Endothelial cell of umbilical vein (primary cell): ENCODE results near the gene TMEM203. TPM values are rescaled to one million over a fixed set of nuclear protein-coding genes. Genes with fewer than 3 reads are reported as not detected.

ENCODE experiments used
- BruUV-seq: library from RNA; stranded (reverse); fragments of 400-500 nt; replicated peaks from 2 replicates; lab custom pipeline; 2021; lab: Mats Ljungman, UMichigan
- CTCF ChIA-PET: fragments of 300-600, 350-600 bp; sonication (Branson Sonifier 250); formaldehyde crosslinking; loops from one replicate; lab custom pipeline; 2021; ENCODE audit warnings: antibody characterized with exemption, inconsistent platforms; lab: Charles Lee
- POLR2A ChIA-PET: fragments of 300-600, 350-600 bp; sonication (Branson Sonifier 250); formaldehyde crosslinking; loops from one replicate; lab custom pipeline; 2021; ENCODE audit warnings: antibody characterized with exemption, inconsistent platforms; lab: Charles Lee
- DNase-seq: peaks from one replicate; pipeline ENCODE4 v3.0.0-alpha.2; 2011; ENCODE audit warnings: low read depth, low spot score
- FAIRE-seq: peaks from 2 replicates; lab custom pipeline; 2011; peaks lifted over from hg19 to GRCh38; lab: Jason Lieb, UNC
- H2AFZ ChIP-seq: 2 replicates; pipeline ENCODE4 v1.6.0; 2012; ENCODE audit warnings: low read depth, low read length, control low read depth, inconsistent platforms
- H3K27ac ChIP-seq: 2 replicates; pipeline ENCODE4 v1.5.1; 2011; ENCODE audit warnings: low read depth, mild to moderate bottlenecking, control low read depth, low read length, moderate library complexity; ENCODE audit not compliant: insufficient read depth
- H3K27me3 ChIP-seq, 2 experiments: 2 replicates each; pipeline versions ENCODE4 v1.6.0 to v1.6.1; 2011; ENCODE audit warnings: low read length in 2 of 2, mixed read lengths in 1 of 2; ENCODE audit not compliant: control insufficient read depth in 2 of 2, insufficient read depth in 2 of 2
- H3K36me3 ChIP-seq, 2 experiments: 2 replicates in 1 of 2; 3 replicates in 1 of 2; pipeline ENCODE4 v1.5.1; 2011; ENCODE audit warnings: low read length in 2 of 2, mild to moderate bottlenecking in 1 of 2, moderate library complexity in 1 of 2; ENCODE audit not compliant: control insufficient read depth in 2 of 2, insufficient read depth in 2 of 2; ENCODE audit errors: extremely low read depth in 1 of 2
- H3K4me1 ChIP-seq: 3 replicates; pipeline ENCODE4 v1.5.1; 2011; ENCODE audit warnings: mild to moderate bottlenecking, low read length; ENCODE audit not compliant: control insufficient read depth, insufficient read depth; ENCODE audit errors: extremely low read depth
- H3K4me2 ChIP-seq: 2 replicates; pipeline ENCODE4 v1.6.1; 2011; ENCODE audit warnings: low read length, control low read depth, mixed read lengths; ENCODE audit not compliant: insufficient read depth
- H3K4me3 ChIP-seq, 3 experiments: fragments of 200-600 bp in 1 of 3; sonication (generic), shearing (Covaris generic) in 1 of 3; replicated peaks in 1 of 3; 2 replicates each; pipeline ENCODE4 v1.5.1; 2011 to 2016; ENCODE audit warnings: control low read depth in 3 of 3, low read length in 3 of 3, mild to moderate bottlenecking in 2 of 3, inconsistent platforms in 1 of 3, low read depth in 1 of 3, moderate library complexity in 1 of 3; ENCODE audit not compliant: insufficient read depth in 1 of 3
- H3K79me2 ChIP-seq: 2 replicates; pipeline ENCODE4 v1.6.0; 2012; ENCODE audit warnings: low read length, inconsistent platforms; ENCODE audit not compliant: control insufficient read depth, insufficient read depth
- H3K9ac ChIP-seq: replicated peaks from 2 replicates; pipeline ENCODE3; 2011; ENCODE audit warnings: low read length, control low read depth; ENCODE audit not compliant: insufficient read depth; ENCODE audit errors: extremely low read depth
- H3K9me1 ChIP-seq: replicated peaks from 3 replicates; pipeline ENCODE4 v1.6.0; 2011; ENCODE audit warnings: mild to moderate bottlenecking, low read length; ENCODE audit not compliant: control insufficient read depth, insufficient read depth; ENCODE audit errors: extremely low read depth
- H3K9me3 ChIP-seq: replicated peaks from 2 replicates; pipeline ENCODE4 v1.5.1; 2012; ENCODE audit warnings: low read length, inconsistent platforms; ENCODE audit not compliant: control insufficient read depth, insufficient read depth
- H4K20me1 ChIP-seq: replicated peaks from 2 replicates; pipeline ENCODE3; 2011; ENCODE audit warnings: mild to moderate bottlenecking, low read length; ENCODE audit not compliant: control insufficient read depth, insufficient read depth; ENCODE audit errors: extremely low read depth
- EZH2 ChIP-seq: IDR thresholded peaks from 2 replicates; pipeline ENCODE4 v1.6.1; 2012; ENCODE audit warnings: borderline replicate concordance, low read depth, mild to moderate bottlenecking, moderate library complexity, low read length, inconsistent platforms; ENCODE audit not compliant: severe bottlenecking
- FOS ChIP-seq: IDR thresholded peaks from 2 replicates; pipeline ENCODE4 v1.6.1; 2011; ENCODE audit warnings: mild to moderate bottlenecking, low read length, moderate library complexity, borderline replicate concordance; ENCODE audit not compliant: insufficient read depth
- GATA2 ChIP-seq: IDR thresholded peaks from 2 replicates; pipeline ENCODE4 v1.7.0; 2011; ENCODE audit warnings: low read depth, mild to moderate bottlenecking, moderate library complexity, mixed read lengths, low read length; ENCODE audit not compliant: insufficient read length, insufficient read depth
- JUN ChIP-seq: IDR thresholded peaks from 2 replicates; pipeline ENCODE4 v1.6.1; 2011; ENCODE audit warnings: borderline replicate concordance, low read depth; ENCODE audit not compliant: insufficient read length, insufficient read depth
- MYC ChIP-seq: IDR thresholded peaks from one replicate; pipeline ENCODE4 v1.6.1; 2011; ENCODE audit warnings: mild to moderate bottlenecking, low read depth, low read length
- POLR2A ChIP-seq: IDR thresholded peaks from 2 replicates; pipeline ENCODE4 v1.6.1; 2012; ENCODE audit warnings: low read depth, mild to moderate bottlenecking, control low read depth, low read length
- POLR2AphosphoS5 ChIP-seq: IDR thresholded peaks from 2 replicates; pipeline ENCODE4 v1.6.1; 2012; ENCODE audit warnings: low read depth, mild to moderate bottlenecking, control low read depth, low read length, moderate library complexity; ENCODE audit not compliant: insufficient read depth
- dilution Hi-C: fragments of 300-500 bp; cut with MboI; formaldehyde crosslinking; loops from one replicate; pipeline ENCODE4 v1.15.0; 2019; ENCODE audit warnings: low sequenced_read_pairs; ENCODE audit not compliant: extremely low pct_ligation_motif_present
- intact Hi-C: fragments of 100-400 bp; cut with micrococcal nuclease; formaldehyde crosslinking; loops from one replicate; pipeline ENCODE4 v1.10.0; 2022
- polyA plus RNA-seq, 4 experiments: library from polyadenylated mRNA; depleted of rRNA in 3 of 4; stranded (reverse) in 3 of 4; unstranded in 1 of 4; fragments of >200 nt; gene quantifications; 2 replicates each; pipeline versions ENCODE4 v1.2.1 to v1.2.3, GENCODE V29; 2011 to 2012; ENCODE audit warnings: missing spikeins in 1 of 4
- total RNA-seq: library from RNA; stranded (reverse); gene quantifications from 2 replicates; pipeline ENCODE4 v1.2.3, GENCODE V29; 2021
- TF ChIP-seq, protein P1 (sequence below), 2 donors: IDR thresholded peaks; 1 replicate in 1 of 2; 2 replicates in 1 of 2; pipeline ENCODE4 v1.5.1; 2011; ENCODE audit warnings: low read length in 2 of 2, mild to moderate bottlenecking in 2 of 2, moderate library complexity in 2 of 2, control low read depth in 1 of 2, inconsistent platforms in 1 of 2, low read depth in 1 of 2; ENCODE audit not compliant: insufficient read depth in 1 of 2; ENCODE audit errors: extremely low read depth in 1 of 2
- TF ChIP-seq, protein P2 (sequence below): IDR thresholded peaks from 2 replicates; pipeline ENCODE4 v1.6.1; 2011; ENCODE audit not compliant: insufficient read depth, insufficient read length

The TMEM203 gene
- total and polyA plus RNA-seq, 2 donors (not counting 3 experiments of a cell fraction or from before 2014, with no cell fraction given), result 29.6 to 39.8 TPM

DNA sequence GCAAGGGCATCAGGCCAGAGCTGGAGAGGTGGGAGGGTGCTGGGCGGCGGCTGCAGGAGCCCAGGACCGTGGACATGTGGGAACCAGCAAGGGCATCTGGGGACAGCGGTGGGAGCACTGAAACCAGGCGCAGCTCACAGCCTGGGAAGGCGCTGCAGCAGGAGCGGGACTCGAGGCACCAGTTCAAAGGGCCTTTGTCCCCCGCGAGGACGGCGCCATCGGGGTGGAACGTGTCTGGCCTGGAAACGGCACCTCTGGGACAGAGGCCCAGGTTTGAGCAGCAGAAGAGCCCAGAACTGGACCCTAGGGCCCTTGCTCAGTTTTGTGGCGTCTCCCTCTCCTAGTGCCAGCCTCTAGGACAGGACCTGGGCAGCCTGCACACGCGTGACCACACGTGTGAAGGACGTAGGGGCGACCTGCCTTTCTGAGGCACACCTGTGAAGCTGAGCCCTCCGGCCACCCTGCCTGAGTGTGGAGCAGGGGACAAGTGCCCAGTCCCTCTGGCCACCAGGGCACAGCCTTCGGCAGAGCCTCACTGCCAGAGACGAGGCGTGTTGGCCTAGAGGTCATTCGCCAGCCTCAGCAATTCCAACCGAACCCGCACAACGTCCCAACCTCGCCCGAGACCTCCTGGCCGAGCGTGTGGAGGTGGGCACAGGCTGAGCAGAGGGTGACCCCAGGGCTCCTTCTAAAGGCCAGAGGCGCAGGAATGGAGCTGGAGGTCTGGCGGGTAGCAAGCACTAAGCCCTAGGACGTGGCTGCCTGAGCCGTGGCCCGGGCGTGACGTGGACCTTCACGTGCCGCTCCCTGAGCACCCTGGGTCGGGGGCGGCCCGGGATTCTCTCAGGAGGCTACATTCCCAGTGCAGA is 31.4 kb downstream of the TMEM203 start:
- Histone ChIP-seq H3K36me3 (peaks cover 0 to 3% of the 10 kb centered on the region in 2 experiments), H3K4me2 (no peak overlapping the region), H3K4me1 (peaks cover 6% of the 10 kb centered on the region), H3K79me2 (no peaks in the 10 kb centered on the region), H3K27me3 (peaks cover 10 to 13% of the 10 kb centered on the region in 2 experiments), H3K27ac (no peak overlapping the region), H3K9ac (no peak overlapping the region), H3K9me3 (no peaks in the 10 kb centered on the region), H4K20me1 (no peaks in the 10 kb centered on the region), H3K9me1 (no peaks in the 10 kb centered on the region), H3K4me3 (no peak overlapping the region), H2AFZ (no peak overlapping the region)
- TF ChIP-seq EZH2 (no peak), JUN (no peak), POLR2A (no peak), MYC (no peak), FOS (no peak), POLR2AphosphoS5 (no peak), GATA2 (no peak)
- TF ChIP-seq, protein P1, sequence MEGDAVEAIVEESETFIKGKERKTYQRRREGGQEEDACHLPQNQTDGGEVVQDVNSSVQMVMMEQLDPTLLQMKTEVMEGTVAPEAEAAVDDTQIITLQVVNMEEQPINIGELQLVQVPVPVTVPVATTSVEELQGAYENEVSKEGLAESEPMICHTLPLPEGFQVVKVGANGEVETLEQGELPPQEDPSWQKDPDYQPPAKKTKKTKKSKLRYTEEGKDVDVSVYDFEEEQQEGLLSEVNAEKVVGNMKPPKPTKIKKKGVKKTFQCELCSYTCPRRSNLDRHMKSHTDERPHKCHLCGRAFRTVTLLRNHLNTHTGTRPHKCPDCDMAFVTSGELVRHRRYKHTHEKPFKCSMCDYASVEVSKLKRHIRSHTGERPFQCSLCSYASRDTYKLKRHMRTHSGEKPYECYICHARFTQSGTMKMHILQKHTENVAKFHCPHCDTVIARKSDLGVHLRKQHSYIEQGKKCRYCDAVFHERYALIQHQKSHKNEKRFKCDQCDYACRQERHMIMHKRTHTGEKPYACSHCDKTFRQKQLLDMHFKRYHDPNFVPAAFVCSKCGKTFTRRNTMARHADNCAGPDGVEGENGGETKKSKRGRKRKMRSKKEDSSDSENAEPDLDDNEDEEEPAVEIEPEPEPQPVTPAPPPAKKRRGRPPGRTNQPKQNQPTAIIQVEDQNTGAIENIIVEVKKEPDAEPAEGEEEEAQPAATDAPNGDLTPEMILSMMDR (IDR thresholded peaks at IDR 0.05; ENCODE audit: extremely low read depth in 1 of 2, insufficient read depth in 1 of 2, low read depth in 1 of 2, low read length in 2 of 2), result no peak
- TF ChIP-seq, protein P2, sequence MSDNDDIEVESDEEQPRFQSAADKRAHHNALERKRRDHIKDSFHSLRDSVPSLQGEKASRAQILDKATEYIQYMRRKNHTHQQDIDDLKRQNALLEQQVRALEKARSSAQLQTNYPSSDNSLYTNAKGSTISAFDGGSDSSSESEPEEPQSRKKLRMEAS, result no peak
- POLR2A ChIA-PET, result no interaction called here
- no TSS peak for BruUV-seq
- CTCF ChIA-PET, result interaction anchor here (0.8 to 3.6 kb wide), 3 partner anchors 15 to 63 kb away, joined by 3 to 26 read pairs (median 3); partner anchors contain the start of gene RNF224
- DNase-seq (no peak), FAIRE-seq (no peak)
- dilution Hi-C loops (no loop called here), intact Hi-C loops (no loop called here)
